Measurements from ENCODE around the gene EIF2S2. TPM values are rescaled to one million over a fixed set of nuclear protein-coding genes. Genes with fewer than 3 reads are reported as not detected.
"Not testable (repeated sequence)": the region's sequence is repeated elsewhere in the genome, so short reads cannot be mapped to it uniquely, and the experiment has no call there.

Gene EIF2S2, protein sequence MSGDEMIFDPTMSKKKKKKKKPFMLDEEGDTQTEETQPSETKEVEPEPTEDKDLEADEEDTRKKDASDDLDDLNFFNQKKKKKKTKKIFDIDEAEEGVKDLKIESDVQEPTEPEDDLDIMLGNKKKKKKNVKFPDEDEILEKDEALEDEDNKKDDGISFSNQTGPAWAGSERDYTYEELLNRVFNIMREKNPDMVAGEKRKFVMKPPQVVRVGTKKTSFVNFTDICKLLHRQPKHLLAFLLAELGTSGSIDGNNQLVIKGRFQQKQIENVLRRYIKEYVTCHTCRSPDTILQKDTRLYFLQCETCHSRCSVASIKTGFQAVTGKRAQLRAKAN
- polyA plus RNA-seq (2012; ENCODE audit: insufficient read depth, insufficient read length, low read depth) = 125 TPM

GRCh38 chr20:34111702-34112599 is at the start of gene EIF2S2:
Gene EIF2S2, minus strand, starts transcription at chr20:34112243. Its CDS starts 133 bp downstream, at chr20:34112110.
- Histone ChIP-seq H3K4me1 (no peaks in the 10 kb centered on the region), H3K27me3 (no peaks in the 10 kb centered on the region), H3K36me3 (peaks cover 27% of the 10 kb centered on the region), H3K9me3 (no peaks in the 10 kb centered on the region), H3K4me3 (ENCODE audit: low read depth, low read length) (peak within 1 kb of the TSS; percentile 92)
- no peak for TF ChIP-seq CTCF (IDR thresholded peaks at IDR 0.05; ENCODE audit: low read depth, low read length)
- peak; percentile 97 for DNase-seq

- not testable (repeated sequence) for H3K4me1 ChIP-seq; H3K9me3 ChIP-seq; H3K4me3 ChIP-seq (ENCODE audit: low read depth, low read length); H3K27me3 ChIP-seq; DNase-seq; H3K36me3 ChIP-seq
Measured at GRCh38 chr20:34157697-34158096, 45.7 kb upstream of the EIF2S2 start.

- Histone ChIP-seq H3K27me3 (no peaks in the 10 kb centered on the region), H3K9me3 (no peaks in the 10 kb centered on the region), H3K4me3 (ENCODE audit: low read depth, low read length) (no peak overlapping the region), H3K36me3 (no peaks in the 10 kb centered on the region), H3K4me1 (no peaks in the 10 kb centered on the region)
- DNase-seq = no peak
- no peak for TF ChIP-seq CTCF (IDR thresholded peaks at IDR 0.05; ENCODE audit: low read depth, low read length)
Measured at GRCh38 chr20:34155836-34156235, 43.8 kb upstream of the EIF2S2 start.

DNA sequence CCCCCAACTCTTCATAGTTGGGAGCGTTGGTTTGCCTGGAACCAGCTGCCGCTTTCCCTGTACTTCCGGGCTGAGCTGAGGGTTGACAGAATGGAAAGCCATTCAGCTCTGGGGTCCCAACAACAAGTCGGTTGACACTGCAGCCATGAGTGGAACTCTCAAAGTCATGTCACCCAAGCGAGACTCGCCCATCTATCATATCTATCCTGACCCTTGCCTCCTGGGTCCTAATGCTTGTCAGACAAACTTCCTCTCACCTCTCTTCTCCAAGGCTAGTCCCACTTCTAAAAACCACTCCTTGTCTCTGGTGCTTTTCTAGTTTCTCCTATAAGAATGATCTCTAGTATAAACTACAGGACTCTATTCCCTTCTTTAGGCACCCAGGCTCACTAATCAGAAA is 41.1 kb upstream of the EIF2S2 start:
- H3K36me3 ChIP-seq; H3K4me3 ChIP-seq (ENCODE audit: low read depth, low read length); DNase-seq; H3K27me3 ChIP-seq; H3K4me1 ChIP-seq; H3K9me3 ChIP-seq: not testable (repeated sequence)

GRCh38 chr20:34152073-34152472 is 40.0 kb upstream of the EIF2S2 start:
- H3K36me3 ChIP-seq; H3K9me3 ChIP-seq; DNase-seq; H3K27me3 ChIP-seq; H3K4me3 ChIP-seq (ENCODE audit: low read depth, low read length); H3K4me1 ChIP-seq: not testable (repeated sequence)

- H3K36me3 ChIP-seq = no peaks in the 10 kb centered on the region
- no peaks in the 10 kb centered on the region for H3K4me1 ChIP-seq
- no peaks in the 10 kb centered on the region for H3K27me3 ChIP-seq
- TF ChIP-seq CTCF (IDR thresholded peaks at IDR 0.05; ENCODE audit: low read depth, low read length) = no peak
- no peak overlapping the region for H3K4me3 ChIP-seq (ENCODE audit: low read depth, low read length)
- H3K9me3 ChIP-seq = no peaks in the 10 kb centered on the region
- DNase-seq = no peak
Measured at GRCh38 chr20:34150306-34151000, 38.4 kb upstream of the EIF2S2 start.

DNA sequence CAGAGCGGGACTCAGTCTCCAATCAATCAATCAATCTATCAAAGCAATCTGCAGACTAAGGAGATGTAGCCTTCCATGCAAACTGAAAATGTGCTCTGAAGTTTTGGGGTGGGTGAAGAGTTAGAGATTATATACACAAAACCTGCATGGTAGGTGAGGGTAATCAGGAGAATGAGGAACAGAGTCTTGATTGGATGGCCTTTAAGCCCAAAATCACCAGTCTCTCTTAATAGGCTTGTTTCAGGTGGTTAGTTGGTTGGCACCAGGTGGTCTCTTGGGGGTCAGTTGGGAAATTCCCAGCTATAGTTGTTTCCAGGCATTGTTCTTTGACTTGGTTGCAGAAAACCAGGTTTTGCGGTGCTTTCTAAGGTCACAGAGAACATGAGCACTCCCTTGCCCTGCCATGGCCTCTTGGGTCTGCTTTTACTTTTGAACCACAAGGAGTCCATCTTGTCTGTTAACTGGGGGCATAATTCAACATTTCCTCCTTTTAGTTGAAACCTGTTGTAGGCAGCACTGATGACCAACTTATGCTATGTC is 33.3 kb upstream of the EIF2S2 start:
- no peak for TF ChIP-seq CTCF (IDR thresholded peaks at IDR 0.05; ENCODE audit: low read depth, low read length)
- Histone ChIP-seq H3K4me3 (ENCODE audit: low read depth, low read length) (no peak overlapping the region), H3K4me1 (no peaks in the 10 kb centered on the region), H3K9me3 (no peaks in the 10 kb centered on the region), H3K36me3 (no peaks in the 10 kb centered on the region), H3K27me3 (no peaks in the 10 kb centered on the region)
- DNase-seq = no peak
